NCI-H146 treated with DMSO at 0.1 percent for 48 hours (cell line): Measurements from ENCODE around the gene TLL2.

Experiments
- DNase-seq: peaks from one replicate; lab custom pipeline; 2025; ENCODE audit not compliant: unreplicated experiment; lab: John Stamatoyannopoulos, UW

Gene TLL2

GRCh38 chr10:96431211-96431970 is 82.3 kb downstream of the TLL2 start:
- no peak for DNase-seq

DNA sequence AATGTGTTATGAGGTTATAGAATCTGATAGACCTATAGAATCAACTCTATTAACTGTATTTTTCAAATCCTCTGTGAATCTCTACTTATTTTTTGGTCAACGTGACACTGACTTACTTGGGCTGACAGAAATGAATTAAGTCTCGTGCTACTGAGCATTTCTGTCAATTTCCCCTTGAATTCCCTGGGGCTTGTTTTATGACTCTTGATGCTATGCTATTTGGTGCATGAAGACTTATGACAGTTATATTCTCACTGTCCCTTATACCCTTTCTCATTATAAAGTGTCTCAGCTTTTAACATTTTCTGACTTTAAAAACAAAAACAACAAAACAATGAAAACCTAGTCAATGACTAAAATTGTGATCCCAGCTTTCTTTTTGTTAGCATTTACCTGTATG is 86.4 kb downstream of the TLL2 start:
- no peak for DNase-seq

DNA sequence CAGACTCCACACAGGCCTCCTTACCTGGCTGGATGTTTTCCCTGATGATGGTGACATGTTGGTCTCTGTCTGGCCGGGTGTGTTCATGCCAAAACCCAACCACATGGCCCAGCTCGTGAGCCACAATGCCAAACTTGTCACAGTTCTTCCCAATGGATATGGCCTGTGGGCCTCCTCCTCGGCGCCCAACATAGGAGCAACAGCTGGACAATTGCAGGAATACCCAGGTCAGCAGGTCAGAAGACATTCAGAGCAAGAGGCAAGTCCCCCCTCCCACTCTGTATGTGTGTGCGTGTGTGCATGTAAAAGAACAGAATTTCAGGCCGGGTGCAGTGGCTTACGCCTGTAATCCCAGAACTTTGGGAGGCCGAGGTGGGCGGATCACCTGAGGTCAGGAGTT is 91.2 kb downstream of the TLL2 start:
- DNase-seq: no peak

GRCh38 chr10:96421995-96422394 is 91.7 kb downstream of the TLL2 start:
- no peak for DNase-seq

GRCh38 chr10:96420228-96421009 is 93.3 kb downstream of the TLL2 start:
- no peak for DNase-seq

DNA sequence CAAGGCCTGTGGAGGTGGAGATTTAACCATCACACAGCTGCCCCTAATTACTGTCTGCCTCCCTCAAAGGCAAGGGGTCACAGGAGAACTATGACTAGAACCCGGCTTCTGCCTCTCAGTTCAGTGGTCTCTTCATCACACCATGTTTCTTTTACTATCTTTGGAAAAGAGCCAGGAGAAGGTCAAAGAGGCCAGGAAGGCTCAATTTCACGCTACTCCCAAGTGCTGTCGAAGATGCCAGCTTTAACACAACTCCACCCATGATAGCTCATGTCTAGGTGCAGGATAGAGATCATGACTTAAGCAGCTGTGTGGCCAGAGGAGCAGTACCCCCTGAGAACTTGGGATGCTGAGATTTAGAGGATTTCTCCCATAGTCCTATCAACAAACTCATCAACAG is 94.4 kb downstream of the TLL2 start:
- DNase-seq: no peak

GRCh38 chr10:96418582-96418981 is 95.1 kb downstream of the TLL2 start:
- no peak for DNase-seq

GRCh38 chr10:96417441-96417840 is 96.3 kb downstream of the TLL2 start:
- DNase-seq: no peak

DNA sequence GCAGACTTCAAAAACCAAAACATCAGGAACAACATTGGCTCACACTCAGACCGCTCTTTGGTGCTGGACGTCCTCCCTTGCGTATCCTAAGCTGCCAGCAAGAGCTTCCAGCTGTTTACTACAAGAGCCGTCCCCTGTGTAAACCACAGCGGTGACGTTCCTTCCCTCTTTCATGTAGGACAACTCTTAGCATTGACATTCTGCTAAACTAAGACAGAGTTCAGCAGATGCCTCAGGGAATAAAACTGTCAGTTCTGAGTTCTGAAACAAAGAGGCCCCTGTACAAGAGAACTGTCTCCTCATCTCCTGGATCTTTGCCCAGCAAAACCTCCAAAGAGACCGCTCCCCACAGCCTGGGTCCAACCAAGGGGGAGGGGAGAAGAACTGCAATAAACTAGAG is 97.1 kb downstream of the TLL2 start:
- no peak for DNase-seq

- no peak for DNase-seq
These were observed 97.7 kb downstream of the TLL2 start for GRCh38 chr10:96415891-96416554.

DNA sequence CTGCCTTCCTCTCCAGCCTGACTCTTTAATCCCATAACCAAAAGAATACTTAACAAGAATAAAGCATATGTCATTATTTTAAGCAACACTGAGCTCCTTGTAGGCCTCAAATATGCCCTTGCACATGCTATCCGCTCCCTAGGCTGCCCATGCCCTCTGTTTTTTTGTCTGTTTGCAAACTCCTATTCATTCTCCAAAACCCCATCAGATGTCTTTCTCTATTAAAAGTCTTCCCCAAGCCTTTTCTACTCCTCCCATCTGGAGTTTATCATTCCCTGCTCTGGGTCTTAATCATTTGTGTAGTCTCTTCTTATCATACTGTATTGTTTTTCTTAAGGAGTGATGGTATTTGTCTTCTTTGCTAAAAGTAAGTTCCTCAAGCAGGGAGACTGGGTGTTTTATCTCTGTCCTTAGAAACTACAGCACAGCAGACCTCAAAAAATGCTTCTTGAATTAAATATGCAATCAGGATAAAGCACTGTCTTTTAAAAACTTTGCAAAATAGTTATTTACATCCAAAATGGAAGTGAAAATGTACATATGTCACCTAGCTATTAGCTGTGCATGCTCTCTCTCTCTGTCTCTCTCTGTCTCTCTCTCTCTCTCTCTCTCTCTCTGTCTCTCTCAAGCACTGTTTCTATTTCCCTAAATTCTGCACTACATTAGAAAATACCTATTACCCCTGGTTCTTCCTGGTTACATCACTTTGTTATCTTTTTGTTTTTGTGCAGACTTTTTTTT is 98.4 kb downstream of the TLL2 start:
- DNase-seq: no peak

DNA sequence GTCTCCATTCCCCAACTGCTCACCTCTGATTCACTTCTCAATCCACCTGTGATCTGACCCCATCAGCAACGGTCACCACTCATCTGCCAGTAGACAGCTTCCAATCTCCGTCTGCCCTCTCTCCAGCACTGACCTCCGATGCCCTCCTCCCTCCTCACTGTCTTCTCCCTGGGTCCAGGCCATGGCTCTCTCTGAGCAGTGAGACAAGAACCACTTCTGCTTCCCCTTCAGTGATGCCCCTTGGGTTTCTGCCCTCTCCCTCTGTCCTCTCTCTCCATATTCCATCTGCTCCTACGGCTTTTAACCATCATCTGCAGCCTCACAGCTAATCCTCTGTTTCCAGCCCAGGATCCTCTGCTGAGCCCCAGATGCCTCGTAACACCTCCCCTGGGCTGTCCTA is 99.4 kb downstream of the TLL2 start:
- DNase-seq: no peak

DNA sequence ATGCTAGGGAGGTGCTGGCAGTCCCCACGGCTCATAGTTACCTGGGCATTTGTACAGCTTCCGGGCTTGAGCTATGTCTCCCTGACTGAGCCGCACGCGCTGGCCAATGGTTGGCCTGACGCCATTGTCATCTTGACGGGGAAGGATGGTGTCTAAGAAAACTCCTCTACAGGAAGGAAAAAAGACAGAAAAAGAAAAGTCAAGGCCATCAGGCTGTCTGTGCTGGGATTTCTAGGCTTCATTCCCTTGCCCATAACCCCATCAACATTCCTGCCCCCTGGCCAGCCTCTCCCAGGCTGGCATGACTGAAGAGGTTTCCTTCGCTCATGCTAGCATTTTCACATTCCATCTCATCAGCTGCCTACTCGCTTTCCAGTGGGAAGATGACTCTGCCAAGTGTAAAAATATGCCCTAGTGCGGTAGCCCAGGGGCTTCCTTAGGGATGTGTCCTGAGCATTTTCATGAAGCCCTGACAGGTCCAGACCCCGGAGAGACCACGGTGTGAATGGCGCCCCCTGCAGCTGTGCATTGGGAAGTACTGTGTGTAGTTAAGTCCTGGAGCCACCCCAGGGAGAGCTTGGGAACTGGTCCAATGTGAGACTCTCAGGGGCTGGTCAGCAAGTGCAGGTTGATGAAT is 100.5 kb downstream of the TLL2 start:
- DNase-seq: no peak

- no peak for DNase-seq
These were observed 101.9 kb downstream of the TLL2 start for GRCh38 chr10:96411716-96412320.

DNA sequence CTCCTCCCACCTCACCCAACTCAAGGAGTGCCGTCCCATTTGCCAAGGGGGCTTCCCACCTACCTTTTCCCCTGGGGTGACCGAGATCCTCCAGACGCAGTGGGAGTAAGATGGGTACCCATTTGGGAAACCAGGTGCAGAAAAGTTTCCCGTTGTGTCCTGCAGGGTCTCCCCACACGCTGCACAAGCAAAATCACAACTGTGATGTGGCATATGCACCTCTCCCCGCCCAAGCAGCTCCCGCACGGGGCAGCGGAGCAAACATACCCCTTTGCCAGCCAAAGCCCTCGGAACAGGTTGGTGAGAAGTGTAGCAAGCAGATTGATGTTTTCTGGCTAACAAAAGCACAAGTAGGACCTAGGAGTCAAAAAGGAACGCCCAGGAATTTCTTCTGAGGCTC is 103.4 kb downstream of the TLL2 start:
- no peak for DNase-seq

- no peak for DNase-seq
These were observed 105.5 kb downstream of the TLL2 start for GRCh38 chr10:96408201-96408600.

GRCh38 chr10:96407560-96408069 is 106.1 kb downstream of the TLL2 start:
- DNase-seq: no peak

- DNase-seq: no peak
These were observed 107.6 kb downstream of the TLL2 start for GRCh38 chr10:96406091-96406490.

GRCh38 chr10:96402417-96403305 is 111.1 kb downstream of the TLL2 start:
- no peak for DNase-seq
